Heart left ventricle (tissue), 16 donors: ENCODE data around the gene SUCLA2. TPM values are rescaled to one million over a fixed set of nuclear protein-coding genes. Genes with fewer than 3 reads are reported as not detected.

Experiments
- ATAC-seq, 4 donors: fragments of 200-7000 bp; cut with Tn5 transposase; one replicate each; pipeline ENCODE4 v1.9.1; 2020 to 2022; ENCODE audit warnings: moderate library complexity in 4 of 4, mild to moderate bottlenecking in 3 of 4, moderate number of reproducible peaks in 1 of 4
- DNase-seq, 5 donors: peaks; one replicate each; pipeline ENCODE4 v3.0.0-alpha.2; 2020
- H3K27ac ChIP-seq, 12 donors: fragments of 200-600 bp; sonication (generic) in 4 of 12; one replicate each; pipeline versions ENCODE4 v1.5.0 to v1.8.0; 2016 to 2022; ENCODE audit warnings: mild to moderate bottlenecking in 2 of 12
- H3K27me3 ChIP-seq, 9 donors: fragments of 200-600 bp; sonication (generic) in 2 of 9; one replicate each; pipeline versions ENCODE4 v1.5.1 to v1.8.0; 2016 to 2022; ENCODE audit warnings: mild to moderate bottlenecking in 3 of 9
- H3K36me3 ChIP-seq, 9 donors: fragments of 200-600 bp; sonication (generic) in 2 of 9; one replicate each; pipeline versions ENCODE4 v1.5.0 to v1.8.0; 2018 to 2022; ENCODE audit warnings: mild to moderate bottlenecking in 2 of 9
- H3K4me1 ChIP-seq, 12 donors: fragments of 200-600 bp; sonication (generic) in 4 of 12; one replicate each; pipeline versions ENCODE4 v1.5.0 to v1.8.0; 2016 to 2022; ENCODE audit warnings: mild to moderate bottlenecking in 3 of 12
- H3K4me3 ChIP-seq, 12 donors: fragments of 200-600 bp; sonication (generic) in 4 of 12; one replicate each; pipeline versions ENCODE4 v1.5.0 to v1.8.0; 2017 to 2022; ENCODE audit warnings: mild to moderate bottlenecking in 9 of 12, moderate library complexity in 4 of 12
- H3K9me3 ChIP-seq, 12 donors: fragments of 200-600 bp; sonication (generic) in 4 of 12; one replicate each; pipeline versions ENCODE4 v1.5.0 to v1.8.0; 2016 to 2022; ENCODE audit warnings: mild to moderate bottlenecking in 1 of 12
- POLR2A ChIP-seq, 2 donors: fragments of 450-650 bp; IDR thresholded peaks; one replicate each; pipeline ENCODE4 v1.6.1; 2017; ENCODE audit warnings: antibody characterized with exemption in 2 of 2, mild to moderate bottlenecking in 2 of 2, moderate library complexity in 2 of 2
- WGBS, 4 donors: extraction: QIAGEN DNeasy Blood & Tissue Kit in 2 of 4; methylation state at CpG; one replicate each; pipeline versions ENCODE4 v1.1.5 to v1.1.7; 2013 to 2018; 5-methylcytosine and 5-hydroxymethylcytosine counted together
- intact Hi-C, 10 donors: fragments of 100-400 bp; cut with DNase I; formaldehyde crosslinking; loops; one replicate each; pipeline versions ENCODE4 v1.11.1 to v1.14.2; 2022
- polyA plus RNA-seq, 2 donors: library from polyadenylated mRNA; stranded (reverse); fragments of 200-250 nt; gene quantifications; one replicate each; pipeline ENCODE4 v1.2.3, GENCODE V29; 2013
- total RNA-seq, 9 donors: library from RNA; depleted of rRNA in 2 of 9; stranded (reverse); fragments of >200 nt in 2 of 9; fragmentation: NEBNext Ultra II Directional in 3 of 9; extraction: Animal tissue kit (Norgen Biotek cat#: 25700) in 3 of 9; gene quantifications; one replicate each; pipeline versions ENCODE4 v1.1.0 to v1.2.4, GENCODE V29; 2016 to 2023
- TF ChIP-seq, protein P1 (sequence below), 12 donors: fragments of 200-600 bp; sonication (generic) in 4 of 12; IDR thresholded peaks; one replicate each; pipeline versions ENCODE4 v1.5.0 to v1.8.0; 2018 to 2022; ENCODE audit warnings: antibody characterized with exemption in 12 of 12, mild to moderate bottlenecking in 5 of 12
- donor health status: ischemic (EF 13 %, LVEDD 7.1; RV severe dilation, severe dysfunction).
- donor health status: healthy with polysubstance abuse.
- donor health status: DM: no; HTN: yes; CAD: no.
- donor health status: DM: no; HTN: no; CAD: no.
- donor health status: ischemic (EF 25% LVEDD 6.9; RV normal size, moderate dysfunction).
- donor health status: ischemic (EF 25% LVEDD 5.7; RV mildly dilated, moderate dysfunction).
- donor health status: healthy.
- donor health status: DM: yes; HTN: yes; CAD: no.
- donor health status: ischemic (EF 35%, LVEDD 5.7; RV mildly dilated, moderate dysfunction).
- donor health status: nonischemic (EF 11% LVEDD 7.7; RV severe dilation, severe dysfunction).
- donor health status: DM: yes; HTN: yes; CAD: no.
- donor health status: PGD.
- donor health status: ischemic (EF 29% LVEDD 5.4; RV normal size, mild dysfunction).
- donor health status: nonischemic (EF 23%, LVEDD 6.1; RV moderate dilation, normal function).

SUCLA2 gene
- total and polyA plus RNA-seq, 11 donors, result 36.5 to 166 (median 122) TPM

DNA sequence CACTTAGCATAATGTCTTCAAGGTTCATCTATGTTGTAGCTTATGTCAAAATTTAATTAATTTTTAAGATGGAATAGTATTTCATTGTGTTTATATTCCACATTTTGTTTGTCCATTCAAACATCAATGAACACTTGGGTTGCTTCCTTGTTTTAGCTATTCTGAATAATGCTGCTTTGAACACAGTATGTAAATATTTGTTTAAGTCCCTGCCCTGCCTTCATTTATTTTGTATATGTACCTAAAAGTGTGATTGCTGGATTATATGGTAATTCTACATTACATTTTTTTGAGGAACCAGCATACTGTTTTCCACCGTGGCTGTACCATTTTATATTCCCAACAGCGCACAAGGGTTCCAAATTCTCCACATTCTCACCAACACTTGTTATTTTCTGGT is 17.6 kb upstream of the SUCLA2 start:
- TF ChIP-seq, protein P1, sequence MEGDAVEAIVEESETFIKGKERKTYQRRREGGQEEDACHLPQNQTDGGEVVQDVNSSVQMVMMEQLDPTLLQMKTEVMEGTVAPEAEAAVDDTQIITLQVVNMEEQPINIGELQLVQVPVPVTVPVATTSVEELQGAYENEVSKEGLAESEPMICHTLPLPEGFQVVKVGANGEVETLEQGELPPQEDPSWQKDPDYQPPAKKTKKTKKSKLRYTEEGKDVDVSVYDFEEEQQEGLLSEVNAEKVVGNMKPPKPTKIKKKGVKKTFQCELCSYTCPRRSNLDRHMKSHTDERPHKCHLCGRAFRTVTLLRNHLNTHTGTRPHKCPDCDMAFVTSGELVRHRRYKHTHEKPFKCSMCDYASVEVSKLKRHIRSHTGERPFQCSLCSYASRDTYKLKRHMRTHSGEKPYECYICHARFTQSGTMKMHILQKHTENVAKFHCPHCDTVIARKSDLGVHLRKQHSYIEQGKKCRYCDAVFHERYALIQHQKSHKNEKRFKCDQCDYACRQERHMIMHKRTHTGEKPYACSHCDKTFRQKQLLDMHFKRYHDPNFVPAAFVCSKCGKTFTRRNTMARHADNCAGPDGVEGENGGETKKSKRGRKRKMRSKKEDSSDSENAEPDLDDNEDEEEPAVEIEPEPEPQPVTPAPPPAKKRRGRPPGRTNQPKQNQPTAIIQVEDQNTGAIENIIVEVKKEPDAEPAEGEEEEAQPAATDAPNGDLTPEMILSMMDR (IDR thresholded peaks at IDR 0.05), result no peak
- no peak for TF ChIP-seq POLR2A (IDR thresholded peaks at IDR 0.05)
- DNase-seq (no peak), ATAC-seq (no peak)
- Histone ChIP-seq H3K9me3 (peaks cover 0 to 4% (median 0%) of the 10 kb centered on the region in 12 donors), H3K4me3 (no peak overlapping the region), H3K36me3 (no peaks in the 10 kb centered on the region), H3K27me3 (no peaks in the 10 kb centered on the region), H3K27ac (no peak overlapping the region), H3K4me1 (no peaks in the 10 kb centered on the region)
- WGBS, 4 donors, result 94 to 99% (median 98%) methylated on average over 2 of the region's 2 CpGs
- intact Hi-C loops, result no loop called here

DNA sequence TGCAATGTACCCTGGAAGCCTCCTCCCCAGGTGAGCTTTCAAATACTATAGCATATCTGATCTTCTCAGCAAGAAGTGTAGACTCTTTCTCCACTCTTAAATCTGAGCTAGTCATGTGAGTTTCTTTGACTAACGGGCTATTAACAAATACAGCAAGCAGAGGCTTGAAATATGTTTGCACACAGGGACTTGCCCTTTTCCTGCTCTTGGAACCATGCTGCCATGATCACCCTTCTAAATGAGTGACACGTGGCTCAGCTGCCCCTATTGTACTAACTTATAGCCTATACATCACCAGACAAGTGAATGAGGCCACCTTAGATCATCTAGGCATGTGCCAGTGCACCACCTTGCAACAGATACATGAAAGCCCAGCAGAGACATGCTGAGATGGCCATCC is 13.3 kb upstream of the SUCLA2 start:
- Histone ChIP-seq H3K27ac (no peak overlapping the region), H3K36me3 (peaks cover 0 to 3% (median 0%) of the 10 kb centered on the region in 9 donors), H3K4me3 (no peak overlapping the region), H3K9me3 (no peaks in the 10 kb centered on the region), H3K27me3 (no peaks in the 10 kb centered on the region), H3K4me1 (peaks cover 0 to 2% (median 0%) of the 10 kb centered on the region in 12 donors)
- 83 to 94% (median 91%) methylated on average over 2 of the region's 2 CpGs for WGBS, 4 donors
- DNase-seq, result no peak
- TF ChIP-seq POLR2A (IDR thresholded peaks at IDR 0.05), result no peak
- TF ChIP-seq, protein P1 (IDR thresholded peaks at IDR 0.05), result no peak
- ATAC-seq, result no peak
- intact Hi-C loops, result no loop called here

DNA sequence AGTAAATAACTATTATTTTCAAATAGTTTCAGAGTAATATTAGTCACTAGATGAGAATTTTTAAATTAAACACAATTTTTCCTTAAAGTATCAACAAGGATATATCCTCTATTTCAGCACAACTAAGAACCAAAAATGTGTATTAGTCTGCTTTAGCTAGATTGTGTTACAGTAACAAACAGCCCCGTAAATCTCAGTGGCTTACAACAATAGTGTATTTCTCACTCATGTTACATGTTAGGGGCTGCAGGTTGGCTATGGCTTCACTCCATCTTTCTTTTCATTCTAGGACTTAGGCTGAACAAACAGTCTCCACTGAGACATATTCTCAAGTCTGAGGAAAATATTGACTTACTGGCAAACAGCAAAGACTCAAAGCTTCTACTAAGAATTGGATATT is 11.6 kb upstream of the SUCLA2 start:
- 94 to 100% (median 100%) methylated on average over 1 of the region's 1 CpG for WGBS, 4 donors

DNA sequence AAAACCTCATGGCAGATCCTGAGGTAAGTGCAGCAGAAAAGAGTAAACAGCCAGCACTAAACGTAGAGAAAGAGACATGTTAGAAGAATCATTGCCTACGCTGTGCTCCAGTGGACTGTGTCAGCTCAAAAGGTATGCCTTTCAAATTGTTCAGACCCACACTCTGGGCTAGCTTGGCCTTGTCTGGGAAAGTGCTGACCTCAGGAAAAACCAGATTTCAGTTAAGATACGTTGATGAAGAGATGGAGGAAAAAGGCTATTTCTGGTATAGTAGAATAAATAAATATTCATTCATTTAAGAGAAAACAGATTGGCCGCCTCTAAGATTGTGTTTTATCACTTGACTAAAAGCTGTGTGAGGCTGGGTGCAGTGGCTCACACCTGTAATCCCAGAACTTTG is 9.6 kb upstream of the SUCLA2 start:
- TF ChIP-seq, protein P1 (IDR thresholded peaks at IDR 0.05), result no peak
- TF ChIP-seq POLR2A (IDR thresholded peaks at IDR 0.05), result no peak
- Histone ChIP-seq H3K4me3 (no peak overlapping the region), H3K27me3 (no peaks in the 10 kb centered on the region), H3K36me3 (peaks cover 0 to 3% (median 0%) of the 10 kb centered on the region in 9 donors), H3K9me3 (no peaks in the 10 kb centered on the region), H3K27ac (no peak overlapping the region), H3K4me1 (peaks cover 0 to 6% (median 0%) of the 10 kb centered on the region in 12 donors)
- 72 to 96% (median 91%) methylated on average over 3 to 4 of the region's 4 CpGs for WGBS, 4 donors
- DNase-seq (no peak), ATAC-seq (no peak)
- intact Hi-C loops, result no loop called here

More for the DNA sequence above, 11.6 kb upstream of the SUCLA2 start:
- ATAC-seq, result no peak
- Histone ChIP-seq H3K4me3 (no peak overlapping the region), H3K36me3 (peaks cover 0 to 3% (median 0%) of the 10 kb centered on the region in 9 donors), H3K9me3 (no peaks in the 10 kb centered on the region), H3K27me3 (no peaks in the 10 kb centered on the region), H3K4me1 (peaks cover 0 to 6% (median 0%) of the 10 kb centered on the region in 12 donors), H3K27ac (no peak overlapping the region)
- TF ChIP-seq, protein P1 (IDR thresholded peaks at IDR 0.05), result no peak
- TF ChIP-seq POLR2A (IDR thresholded peaks at IDR 0.05), result no peak
- intact Hi-C loops, result no loop called here
- DNase-seq, result no peak
